ENCODE data around the gene HIGD1A.

HIGD1A gene

GRCh38 chr3:42804106-42804830 lies at the start of gene HIGD1A:
Gene HIGD1A (minus strand): TSS chr3:42804490. CDS start chr3:42794253, 10,237 bp downstream.
- peak; percentile 94 to 95 for DNase-seq

DNA sequence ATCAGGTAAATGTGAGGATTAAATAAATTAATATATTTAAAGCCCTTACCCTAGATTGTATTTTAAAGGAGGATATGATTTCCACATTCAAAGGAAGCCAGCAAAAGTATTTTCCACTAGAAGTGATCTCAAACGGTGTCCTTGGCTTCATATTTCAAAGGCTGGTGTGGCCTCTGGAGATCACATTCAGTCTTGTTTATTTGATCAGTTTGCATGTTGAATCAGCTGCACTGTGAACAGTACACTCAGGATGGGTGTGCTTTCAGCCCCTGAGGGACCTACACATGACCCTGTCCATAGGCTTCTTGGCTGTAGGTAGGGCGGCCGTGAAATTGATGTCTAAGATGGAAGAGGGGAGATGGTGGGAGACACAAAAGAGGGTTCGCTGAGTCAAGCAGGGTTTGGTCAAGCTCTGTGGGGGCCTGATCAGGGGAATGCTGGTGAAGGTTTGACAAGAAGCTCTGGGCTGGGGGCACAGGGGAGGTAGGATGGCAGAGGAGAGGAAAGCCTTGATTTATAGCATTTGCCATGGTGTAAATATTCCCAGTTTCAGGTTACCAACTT lies 49.5 kb upstream of the HIGD1A start:
- DNase-seq, result no peak

GRCh38 chr3:42853056-42853455 lies 48.8 kb upstream of the HIGD1A start:
- DNase-seq, result no peak

DNA sequence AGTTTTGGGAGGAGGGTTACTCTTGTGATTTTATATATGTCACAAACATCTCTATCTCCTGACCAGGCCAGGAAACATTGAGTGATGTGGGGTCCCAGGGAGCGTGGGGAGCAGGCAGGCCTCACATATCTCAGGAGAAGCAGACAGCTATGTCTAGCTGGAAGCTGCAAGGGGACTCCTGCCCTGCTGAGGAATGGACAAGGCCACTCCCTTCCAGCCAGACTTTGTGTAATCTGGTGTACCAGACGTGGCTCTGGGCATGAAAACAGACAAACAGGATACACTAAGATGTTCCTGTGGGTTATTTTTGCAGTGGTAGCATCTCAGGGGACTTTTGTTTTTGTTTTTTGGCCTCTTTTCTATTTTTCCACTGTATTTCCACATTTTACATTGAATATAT lies 48.2 kb upstream of the HIGD1A start:
- no peak for DNase-seq

- DNase-seq, result no peak
These were observed 47.0 kb upstream of the HIGD1A start for GRCh38 chr3:42851228-42851834.

DNA sequence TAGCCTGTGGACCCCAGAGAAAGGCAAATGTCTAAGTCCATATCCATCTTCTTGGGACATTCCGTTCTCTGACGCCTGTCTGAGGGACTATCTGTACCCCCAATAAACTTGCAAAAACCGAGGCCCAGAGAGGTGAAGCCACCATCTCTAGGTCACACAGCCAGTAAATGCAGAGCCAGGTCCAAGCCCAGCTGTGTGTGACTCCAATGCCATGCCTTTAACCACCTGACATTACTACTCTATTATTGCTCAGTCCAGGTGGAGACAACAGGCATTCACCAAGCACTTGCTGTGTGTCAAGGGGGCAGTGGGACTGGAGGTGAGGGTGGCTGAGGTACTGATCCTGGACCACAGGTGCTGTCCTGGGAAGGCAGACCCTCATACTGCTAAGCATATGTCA lies 46.0 kb upstream of the HIGD1A start:
- no peak for DNase-seq

- no peak for DNase-seq
These were observed 44.7 kb upstream of the HIGD1A start for GRCh38 chr3:42849017-42849416.

GRCh38 chr3:42847731-42848130 lies 43.4 kb upstream of the HIGD1A start:
- DNase-seq, result no peak

GRCh38 chr3:42846685-42847522 lies 42.6 kb upstream of the HIGD1A start:
- no peak for DNase-seq

DNA sequence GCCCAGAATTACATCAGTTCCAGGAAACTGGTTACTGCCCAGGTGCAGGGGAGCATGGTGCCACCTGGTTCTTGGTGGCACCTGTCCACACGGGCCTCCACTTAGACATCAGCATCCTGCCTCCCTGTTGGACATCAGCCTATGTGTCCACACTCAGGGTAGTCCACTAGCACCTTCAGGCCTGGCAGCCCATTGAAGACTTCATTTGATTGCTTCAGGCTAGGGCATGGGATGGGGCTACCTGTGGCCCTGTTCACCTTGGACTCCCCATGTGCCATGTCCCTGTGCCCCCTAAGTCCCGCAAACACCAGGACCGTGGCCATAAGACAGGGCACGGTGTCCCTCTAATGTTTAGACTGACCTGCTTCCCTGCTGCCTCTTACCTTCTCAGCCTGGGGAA lies 40.5 kb upstream of the HIGD1A start:
- DNase-seq, result no peak

DNA sequence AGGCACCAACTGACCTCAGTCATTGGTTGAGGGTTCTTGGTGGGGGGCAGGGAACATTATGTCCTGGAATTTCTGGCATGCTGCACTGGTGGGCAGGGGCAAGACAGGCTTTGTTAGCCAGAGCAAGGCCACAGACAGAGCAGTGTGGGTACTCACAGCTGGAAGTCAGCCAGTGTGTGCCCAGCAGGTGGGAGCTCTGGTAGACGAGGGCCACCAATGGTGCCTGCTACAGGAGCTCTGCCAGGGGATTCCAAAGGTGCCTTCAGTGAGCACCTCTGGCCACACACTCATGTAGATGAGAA lies 40.1 kb upstream of the HIGD1A start:
- no peak for DNase-seq

- no peak for DNase-seq
These were observed 39.6 kb upstream of the HIGD1A start for GRCh38 chr3:42843713-42844411.

DNA sequence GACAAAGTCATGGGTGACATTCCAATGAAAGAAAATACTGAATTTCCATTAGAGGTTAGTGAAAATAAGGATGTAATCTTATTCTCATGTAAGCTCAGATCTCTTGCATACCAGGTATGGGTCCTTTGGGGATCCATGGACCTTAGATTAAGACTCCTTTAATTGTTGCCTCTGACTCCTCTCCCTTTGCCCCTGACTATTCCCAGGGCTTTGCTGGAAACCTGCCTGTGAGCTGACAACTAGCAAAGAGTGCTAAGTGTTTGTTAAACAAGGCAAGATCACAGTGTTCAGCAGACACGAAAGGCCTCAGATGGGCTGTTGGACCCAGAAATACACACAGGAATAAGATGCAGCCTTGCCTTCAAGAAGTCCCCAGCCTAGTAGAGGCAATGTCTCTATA lies 37.0 kb upstream of the HIGD1A start:
- DNase-seq, result no peak

DNA sequence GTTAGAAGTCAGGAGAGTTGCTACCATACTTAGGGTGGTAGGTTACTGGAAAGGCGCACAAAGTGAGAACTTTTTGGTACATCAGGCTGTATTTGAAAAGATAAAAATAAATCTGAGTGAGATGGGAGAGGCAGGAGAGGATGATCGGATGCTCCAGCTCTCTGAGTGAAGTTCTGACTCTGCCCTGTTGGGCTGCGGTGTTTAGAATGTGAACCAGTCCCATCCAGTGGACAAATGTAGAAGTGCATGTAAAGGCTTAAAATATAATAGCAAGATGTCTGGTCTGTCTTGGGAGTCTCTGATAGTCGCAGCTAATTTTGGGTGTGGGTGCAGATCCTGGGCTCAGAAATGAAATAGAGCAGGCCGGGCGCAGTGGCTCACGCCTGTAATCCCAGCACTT lies 35.3 kb upstream of the HIGD1A start:
- peak; percentile 19 to 24 for DNase-seq

- DNase-seq, result no peak
These were observed 34.3 kb upstream of the HIGD1A start for GRCh38 chr3:42838571-42838970.

DNA sequence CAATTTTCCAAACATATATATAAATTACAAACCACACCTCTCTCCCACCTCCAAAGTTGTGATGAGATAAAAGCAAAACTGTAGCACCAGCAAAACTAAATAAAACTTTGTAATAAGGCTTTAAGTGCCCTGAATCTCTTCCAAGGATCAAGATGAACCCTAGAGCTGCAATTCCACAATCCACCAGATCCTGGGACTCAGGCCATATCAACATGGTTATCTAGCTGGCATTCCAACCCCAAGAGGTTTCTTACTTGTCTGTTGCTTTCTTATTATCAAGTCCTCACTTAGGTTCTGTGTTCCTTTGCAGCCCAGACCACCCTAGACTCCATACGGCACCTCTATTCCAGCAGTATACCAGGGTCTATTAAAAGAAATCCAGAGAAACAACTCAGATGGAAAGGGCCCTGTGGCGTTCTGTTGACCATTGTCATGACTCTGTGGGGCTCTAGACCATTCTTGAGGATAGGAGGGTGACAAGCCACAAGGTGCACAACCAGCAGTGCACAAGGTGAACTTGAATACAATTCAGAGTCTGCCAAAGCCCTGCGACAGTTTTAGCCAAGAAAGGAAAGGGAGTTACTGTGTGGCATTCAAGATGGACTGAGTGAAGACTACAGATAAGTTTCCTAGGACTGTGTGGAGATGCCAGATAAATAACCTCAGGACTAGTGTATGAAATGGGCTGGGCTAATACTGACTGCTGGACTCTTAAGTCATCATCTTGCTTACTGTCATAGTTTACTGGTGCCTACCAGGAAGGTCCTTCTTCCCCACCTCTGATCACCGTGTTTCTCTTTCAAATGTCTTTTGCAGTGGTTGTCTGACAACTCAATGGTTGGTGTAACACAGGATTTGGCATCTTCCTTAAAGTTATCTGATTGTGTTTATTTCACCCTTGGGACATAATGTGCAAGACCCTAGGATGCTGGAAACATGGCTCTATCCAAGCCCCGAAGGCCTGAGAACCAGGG lies 32.1 kb upstream of the HIGD1A start:
- DNase-seq, result no peak

DNA sequence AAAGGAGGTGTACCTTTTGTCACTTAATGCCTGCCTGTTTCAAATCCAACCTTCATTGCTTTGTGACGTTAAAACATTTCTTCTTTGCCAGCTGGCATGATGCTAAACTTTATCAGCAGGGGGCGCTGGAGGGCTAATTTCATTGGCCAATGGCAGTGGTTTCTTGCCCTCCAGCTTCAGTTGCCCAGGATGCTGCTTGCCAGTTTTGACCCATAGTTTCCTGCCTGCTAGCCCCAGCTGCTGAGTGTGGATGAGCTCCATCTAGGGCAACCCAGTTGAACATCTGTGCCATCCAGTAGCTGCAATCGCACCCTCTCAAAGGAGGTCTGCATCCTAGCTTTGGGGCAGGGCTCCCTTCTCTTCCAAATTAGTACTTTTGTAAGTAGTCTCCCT lies 27.0 kb upstream of the HIGD1A start:
- peak; percentile 80 to 84 for DNase-seq

DNA sequence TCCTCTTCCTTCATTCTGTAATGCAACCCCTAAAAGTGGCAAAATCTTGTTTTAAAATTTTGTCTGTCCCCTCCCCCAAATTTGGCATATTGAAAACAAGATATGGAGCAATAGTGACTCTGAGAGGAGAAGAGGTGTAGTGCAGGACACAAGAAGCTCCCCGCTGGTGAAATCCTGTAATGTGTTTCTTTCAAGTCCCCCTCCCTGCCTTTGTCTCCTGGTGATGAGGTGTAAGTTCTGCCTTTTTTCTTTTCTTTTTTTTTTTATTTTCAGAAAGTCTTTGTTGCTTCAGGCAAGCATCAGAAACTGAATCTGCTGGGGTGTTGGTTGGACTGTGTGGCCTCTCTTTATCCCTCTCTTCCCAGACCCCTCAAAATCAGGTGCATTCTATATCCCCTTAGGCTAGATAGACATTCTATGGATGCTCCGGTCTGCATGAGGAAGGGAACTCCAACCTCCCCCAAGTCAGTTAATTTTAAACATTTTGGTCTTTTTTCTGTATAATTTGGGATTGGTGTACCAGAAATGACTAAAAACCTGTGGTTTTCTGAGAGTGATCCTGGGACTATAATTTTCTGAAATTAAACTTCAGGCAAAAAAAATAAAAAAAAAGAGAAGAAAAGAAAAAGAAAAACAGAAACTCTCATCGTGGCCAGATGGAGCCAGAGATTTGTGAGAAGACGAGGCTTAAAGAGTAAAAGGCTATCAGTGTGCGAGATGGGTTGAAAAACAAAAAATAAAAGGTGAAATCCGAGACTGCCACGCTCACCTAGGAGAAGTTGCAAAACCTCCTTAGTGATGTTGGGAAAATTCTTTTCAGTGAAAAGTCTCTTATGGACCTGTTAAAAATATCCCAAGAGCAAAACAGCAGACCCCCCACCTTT lies 26.4 kb upstream of the HIGD1A start:
- DNase-seq, result no peak

- DNase-seq, result no peak
These were observed 25.5 kb upstream of the HIGD1A start for GRCh38 chr3:42829628-42830436.

- no peak for DNase-seq
These were observed 24.9 kb upstream of the HIGD1A start for GRCh38 chr3:42829083-42829627.
